Measurements from ENCODE around the gene SERPINA3.

The SERPINA3 gene

DNA sequence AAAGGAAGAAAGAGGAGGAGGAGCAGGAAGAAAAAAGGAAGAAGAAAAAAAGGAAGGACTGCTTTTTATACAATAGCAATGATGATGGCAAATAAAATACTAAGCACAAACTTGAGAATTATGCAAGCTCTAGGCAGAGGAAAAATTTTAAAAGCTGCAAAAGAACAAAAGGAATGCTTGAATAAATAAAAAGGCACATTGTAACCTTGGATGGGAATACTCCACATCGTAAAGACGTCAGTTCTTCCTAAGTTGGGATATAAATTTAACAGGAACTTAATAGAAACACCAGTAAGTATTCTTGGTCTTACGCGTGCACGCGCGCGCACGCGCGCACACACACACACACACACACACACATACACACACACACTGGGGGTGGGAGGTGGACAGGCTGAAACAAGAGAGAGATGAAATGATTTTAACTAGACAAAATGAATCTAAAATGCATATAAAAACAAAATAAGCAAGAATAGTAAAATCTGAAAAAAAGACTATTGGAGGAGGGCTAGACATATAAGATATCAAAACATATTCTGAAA lies 43.0 kb downstream of the SERPINA3 start:
- no peak for DNase-seq (ENCODE audit: low read depth in 3 of 3)

DNA sequence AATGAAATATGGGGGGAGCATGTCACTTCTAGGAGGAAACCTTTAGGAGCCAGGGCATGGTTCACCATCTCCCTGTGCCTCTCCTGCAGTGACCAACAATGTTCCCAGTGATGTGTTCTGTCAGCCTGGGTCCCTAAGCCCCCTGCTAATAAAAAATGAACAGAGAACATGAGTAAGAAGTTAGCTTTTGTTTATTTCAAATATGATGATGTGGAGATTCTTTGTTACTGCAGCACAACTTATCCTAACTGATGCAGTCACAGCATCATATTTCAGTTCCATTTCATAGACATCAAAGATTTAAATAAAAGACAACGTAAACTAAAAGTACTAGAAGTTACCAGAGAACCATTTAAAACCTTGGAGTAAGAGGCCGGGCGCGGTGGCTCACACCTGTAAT lies 43.9 kb downstream of the SERPINA3 start:
- no peak for DNase-seq (ENCODE audit: low read depth in 3 of 3)

DNA sequence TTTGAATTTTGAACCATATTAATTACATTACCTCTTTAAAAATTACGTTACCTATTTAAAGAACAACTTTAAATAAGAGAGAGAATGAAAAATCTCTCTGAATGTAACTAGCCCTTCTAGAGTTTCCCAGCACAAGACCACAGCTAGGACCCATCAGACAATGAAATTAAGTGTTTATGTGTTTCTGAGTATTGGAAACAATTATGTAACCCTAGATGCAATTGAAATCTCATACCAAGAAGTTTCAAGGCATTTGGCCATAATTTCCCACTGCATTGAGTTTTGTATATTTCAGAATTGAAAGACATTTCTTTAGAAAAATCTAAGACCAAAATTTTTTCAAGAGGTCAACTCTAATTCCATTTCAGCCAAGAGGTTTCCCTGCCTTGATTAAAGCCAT lies 47.1 kb downstream of the SERPINA3 start:
- no peak for DNase-seq (ENCODE audit: low read depth in 3 of 3)

DNA sequence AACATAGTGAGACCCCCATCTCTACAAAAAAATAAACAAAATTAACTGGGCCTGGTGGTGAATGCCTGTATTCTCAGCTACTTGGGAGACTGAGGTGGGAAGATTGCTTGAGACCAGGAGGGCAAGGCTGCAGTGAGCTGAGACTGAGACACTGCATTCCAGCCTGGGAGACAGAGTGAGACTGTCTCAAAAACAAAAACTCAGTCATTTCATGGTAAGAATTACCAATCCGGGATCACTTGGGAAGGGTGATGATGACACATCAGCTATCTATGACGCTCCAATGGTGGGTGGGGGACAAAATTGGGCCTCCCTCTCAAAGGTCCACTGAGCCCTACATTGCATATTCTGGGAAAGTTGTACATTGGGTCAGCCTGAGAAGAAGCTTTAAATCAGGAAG lies 47.7 kb downstream of the SERPINA3 start:
- DNase-seq (ENCODE audit: low read depth in 3 of 3): no peak

DNA sequence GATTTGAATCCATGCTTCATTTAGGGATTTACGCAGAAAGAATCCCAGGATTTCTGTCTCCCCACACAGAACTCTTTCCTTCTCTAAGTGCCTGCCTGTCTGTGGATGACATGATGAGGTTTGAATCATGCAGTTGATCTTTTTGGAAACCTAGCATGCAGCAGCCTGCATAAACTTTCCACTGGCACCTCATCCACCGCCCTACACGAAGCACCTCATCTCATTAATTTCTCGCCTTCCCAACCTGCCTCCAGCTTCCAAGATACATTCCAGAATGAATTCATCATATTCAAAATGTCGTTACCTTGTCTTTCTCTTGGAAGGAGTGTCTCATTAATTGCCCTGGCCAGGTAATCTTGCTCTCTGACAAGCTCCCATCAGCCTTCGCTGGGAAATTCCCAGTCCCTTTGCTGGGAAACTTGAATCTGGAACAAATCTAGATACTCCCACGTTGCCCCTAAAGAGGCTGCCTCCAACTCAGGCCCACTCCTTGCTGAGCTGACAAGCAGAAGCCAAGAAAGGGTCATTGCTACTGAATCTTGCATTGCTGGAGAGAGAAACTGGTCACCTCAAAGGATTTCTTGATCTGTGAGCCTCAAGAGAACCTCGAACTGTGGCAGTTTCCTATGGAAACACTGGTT lies 48.2 kb downstream of the SERPINA3 start:
- no peak for DNase-seq (ENCODE audit: low read depth in 3 of 3)

DNA sequence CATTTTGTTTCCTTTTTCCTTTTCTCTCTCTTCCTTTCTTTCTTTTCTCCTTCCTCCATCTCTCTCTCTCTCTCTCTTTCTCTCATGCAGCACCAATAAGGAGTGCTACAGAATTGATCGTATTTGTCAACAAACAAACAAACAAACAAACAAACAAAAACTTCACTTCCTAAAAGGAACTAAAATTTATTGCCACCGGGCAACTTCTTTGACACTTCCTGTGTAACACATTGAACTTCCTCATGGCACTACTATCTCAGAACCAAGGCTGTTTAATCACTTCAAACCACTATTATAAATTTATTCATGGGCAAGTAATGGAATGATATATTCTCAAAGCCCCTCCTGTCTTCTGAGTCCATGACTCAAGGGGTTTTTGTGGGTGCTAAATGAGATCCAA lies 51.3 kb downstream of the SERPINA3 start:
- DNase-seq (ENCODE audit: low read depth in 3 of 3): no peak

DNA sequence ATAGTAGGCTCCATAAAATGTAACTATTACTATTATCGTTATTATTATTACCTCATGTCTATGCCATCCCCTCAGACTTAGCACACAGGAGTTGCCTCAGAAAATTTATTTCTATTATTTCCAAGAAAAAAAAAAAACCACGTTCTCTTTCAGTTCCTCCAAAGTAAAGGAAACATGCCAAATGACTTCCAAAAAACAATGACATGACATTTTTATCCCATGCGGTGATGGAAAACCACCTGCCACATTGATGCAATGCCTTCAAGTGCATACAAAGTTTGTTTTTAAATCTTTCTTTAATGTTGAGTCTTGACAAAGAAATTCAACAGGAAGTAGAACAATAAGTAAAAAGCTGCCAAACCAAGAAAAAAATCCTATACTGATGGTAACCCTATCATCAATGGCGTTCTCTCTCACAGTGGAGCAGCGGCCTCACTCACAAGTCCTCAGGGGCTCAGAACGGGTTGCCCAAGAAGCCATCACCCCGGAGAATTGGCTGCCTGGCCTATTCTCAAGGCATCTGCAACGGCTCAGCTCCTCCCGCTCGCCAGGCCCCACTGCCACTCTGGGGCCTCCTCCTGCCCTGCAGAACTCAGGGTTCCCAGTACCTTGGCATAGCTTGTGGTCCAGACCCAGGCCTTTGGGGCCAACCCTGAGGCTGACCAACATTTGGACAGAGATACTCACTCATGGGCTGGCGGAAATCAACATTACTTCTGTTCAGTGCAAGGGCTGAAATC lies 51.9 kb downstream of the SERPINA3 start:
- no peak for DNase-seq (ENCODE audit: low read depth in 3 of 3)

DNA sequence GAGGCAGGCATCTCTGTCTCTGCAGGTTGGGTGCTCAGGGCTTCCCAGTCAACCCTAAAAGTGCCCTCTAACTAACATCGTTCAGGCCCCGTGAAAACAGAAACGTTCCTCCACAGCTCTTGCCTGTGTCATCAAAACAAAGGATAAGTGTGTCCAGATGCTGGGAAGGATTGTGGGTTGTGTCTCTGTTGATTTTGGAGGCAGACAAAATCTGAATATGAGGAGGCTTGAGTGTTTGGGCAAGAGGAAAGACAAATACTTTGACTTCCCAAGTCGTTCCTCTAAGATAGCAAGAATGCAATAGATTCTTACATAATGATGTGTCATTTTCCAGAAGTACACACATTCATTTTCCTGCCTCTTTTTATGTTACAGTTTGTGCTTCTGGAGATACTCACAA lies 52.9 kb downstream of the SERPINA3 start:
- no peak for DNase-seq (ENCODE audit: low read depth in 3 of 3)

DNA sequence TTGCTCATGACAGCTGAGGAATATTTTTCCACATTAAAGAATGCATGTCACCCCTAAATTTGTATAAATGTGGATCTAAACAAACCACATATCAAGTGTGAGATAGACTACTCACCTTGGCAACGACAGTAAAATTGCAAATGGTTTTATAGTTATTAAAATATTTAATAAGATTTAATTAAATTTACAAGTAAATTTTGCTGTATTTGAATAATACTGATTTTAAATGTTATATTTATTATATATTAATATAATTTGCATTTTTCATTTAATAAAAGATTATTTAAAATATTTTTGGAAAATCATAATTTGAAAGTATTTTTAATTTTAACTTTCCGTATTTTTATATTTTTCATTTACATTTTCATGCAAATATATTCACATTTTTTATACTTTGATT lies 53.4 kb downstream of the SERPINA3 start:
- no peak for DNase-seq (ENCODE audit: low read depth in 3 of 3)

DNA sequence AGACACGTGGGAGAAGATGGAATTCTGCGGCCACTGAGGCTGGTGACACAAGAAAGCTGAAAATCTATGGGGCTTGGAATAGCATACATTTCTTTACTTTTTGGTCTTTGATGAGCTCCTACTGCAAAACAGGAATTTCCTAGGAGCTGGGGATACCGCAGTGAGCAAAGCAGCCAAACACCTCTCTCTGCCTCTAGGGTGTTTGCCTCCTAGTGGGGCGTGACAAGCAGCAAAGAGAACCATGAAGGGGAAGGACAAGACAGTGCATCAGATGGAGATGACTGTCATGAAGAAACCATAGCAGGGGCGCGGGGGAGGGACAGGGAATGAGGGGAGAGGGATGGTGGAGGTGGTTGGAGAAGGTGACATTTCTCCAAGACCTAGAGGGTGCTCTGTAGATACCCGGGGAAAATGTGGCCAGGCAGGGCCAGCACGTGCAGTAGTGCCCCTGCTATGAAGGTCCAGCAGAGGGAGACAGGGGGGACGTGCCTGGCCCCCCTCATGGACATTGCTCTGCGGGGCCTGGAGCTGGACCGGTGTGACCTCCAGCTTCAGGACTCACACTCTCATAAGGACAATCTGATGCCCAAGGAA lies 58.6 kb downstream of the SERPINA3 start:
- DNase-seq (ENCODE audit: low read depth in 3 of 3): no peak

DNA sequence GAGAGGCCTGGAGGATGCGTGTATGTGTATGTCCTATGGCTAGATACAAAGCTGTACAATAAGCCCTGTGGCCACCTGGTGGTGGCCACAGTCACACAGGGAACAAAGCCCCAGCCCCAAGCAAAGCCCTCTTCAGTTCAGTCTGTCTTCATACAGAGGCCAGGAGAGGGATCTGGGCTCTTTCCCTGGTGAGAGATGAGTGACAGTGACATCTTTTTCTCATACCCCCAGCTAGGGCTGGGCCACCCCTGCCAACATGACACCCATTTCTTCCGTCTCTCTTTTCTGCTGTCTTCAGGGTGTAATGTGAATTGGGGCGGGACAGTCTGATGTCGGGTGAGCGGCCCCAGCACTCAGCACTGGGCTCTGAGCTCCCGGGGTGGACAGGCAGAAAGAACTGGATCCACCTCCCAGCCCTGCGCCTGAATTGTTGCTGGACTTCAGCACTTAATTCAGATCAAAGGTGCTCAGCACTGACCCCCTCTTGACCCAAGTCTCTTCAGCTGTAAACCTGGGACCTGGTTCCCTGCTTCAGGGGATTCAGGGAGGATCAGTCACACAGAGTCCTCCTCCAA lies 59.8 kb downstream of the SERPINA3 start:
- DNase-seq (ENCODE audit: low read depth in 3 of 3): no peak

DNA sequence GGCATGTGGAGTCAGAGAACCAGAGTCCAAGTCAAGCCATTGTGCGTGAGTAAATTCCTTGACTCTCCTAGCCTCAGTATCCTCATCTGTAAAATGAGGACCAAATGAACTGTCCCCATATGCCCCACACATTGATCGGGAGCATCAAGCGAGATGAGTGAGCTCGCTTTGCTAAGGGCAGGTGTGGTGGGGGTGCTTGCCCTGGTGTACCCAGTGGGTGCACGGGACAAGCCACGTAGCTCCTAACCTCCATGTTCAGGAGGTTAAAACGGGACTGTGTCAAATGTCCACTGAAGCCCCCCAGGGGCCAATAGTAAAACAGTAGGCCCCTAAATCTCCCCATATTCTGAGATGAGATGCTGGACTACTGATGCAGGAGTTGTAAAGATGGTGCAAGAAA lies 60.9 kb downstream of the SERPINA3 start:
- DNase-seq (ENCODE audit: low read depth in 3 of 3): no peak
